Hepatocyte (in vitro differentiated cells): ENCODE measurements around the gene SPATC1L. TPM values are rescaled to one million over a fixed set of nuclear protein-coding genes. Genes with fewer than 3 reads are reported as not detected.

ENCODE experiments used
- DNase-seq: peaks from one replicate; pipeline ENCODE4 v3.0.0-alpha.2; 2016; ENCODE audit warnings: low spot score
- H2AFZ ChIP-seq: fragments of 200-600 bp; sonication (generic); 2 replicates; pipeline ENCODE4 v1.6.0; 2016; ENCODE audit warnings: antibody characterized with exemption, mild to moderate bottlenecking
- H3K27ac ChIP-seq: fragments of 200-600 bp; sonication (generic); 2 replicates; pipeline ENCODE4 v1.5.1; 2016; ENCODE audit warnings: mild to moderate bottlenecking
- H3K27me3 ChIP-seq: fragments of 200-600 bp; sonication (generic); 2 replicates; pipeline ENCODE4 v1.6.1; 2016
- H3K36me3 ChIP-seq: fragments of 200-600 bp; sonication (generic); replicated peaks from 2 replicates; pipeline ENCODE4 v1.5.1; 2016; ENCODE audit warnings: low read depth; ENCODE audit not compliant: insufficient read depth
- H3K4me1 ChIP-seq: fragments of 200-600 bp; sonication (generic); 2 replicates; pipeline ENCODE4 v1.5.1; 2016; ENCODE audit warnings: mild to moderate bottlenecking, moderate library complexity; ENCODE audit not compliant: insufficient read depth
- H3K4me2 ChIP-seq: fragments of 200-600 bp; sonication (generic); 2 replicates; pipeline ENCODE4 v1.6.0; 2016
- H3K4me3 ChIP-seq: fragments of 200-600 bp; sonication (generic); 2 replicates; pipeline ENCODE4 v1.5.1; 2016; ENCODE audit warnings: mild to moderate bottlenecking
- H3K79me2 ChIP-seq: fragments of 200-600 bp; sonication (generic); 2 replicates; pipeline ENCODE4 v1.6.0; 2017; ENCODE audit warnings: mild to moderate bottlenecking
- H3K9me2 ChIP-seq: fragments of 200-600 bp; sonication (generic); replicated peaks from 2 replicates; pipeline ENCODE4 v1.6.0; 2017; ENCODE audit warnings: mild to moderate bottlenecking; ENCODE audit not compliant: insufficient read depth
- H3K9me3 ChIP-seq: fragments of 200-600 bp; sonication (generic); 2 replicates; pipeline ENCODE4 v1.5.1; 2016; ENCODE audit warnings: low read depth, mild to moderate bottlenecking
- H4K20me1 ChIP-seq: fragments of 200-600 bp; sonication (generic); 2 replicates; pipeline ENCODE4 v1.6.0; 2016; ENCODE audit warnings: mild to moderate bottlenecking; ENCODE audit not compliant: insufficient read depth, poor library complexity, severe bottlenecking
- EZH2 ChIP-seq: fragments of 200-600 bp; sonication (generic); IDR thresholded peaks from 2 replicates; pipeline ENCODE4 v1.6.1; 2016; ENCODE audit warnings: antibody characterized with exemption, mild to moderate bottlenecking, borderline replicate concordance
- EZH2phosphoT487 ChIP-seq: fragments of 200-600 bp; sonication (generic); IDR thresholded peaks from one replicate; pipeline ENCODE4 v1.6.1; 2018; ENCODE audit warnings: antibody characterized with exemption, mild to moderate bottlenecking, low read depth, moderate library complexity; ENCODE audit not compliant: unreplicated experiment, severe bottlenecking
- WGBS: methylation state at CpG from one replicate; pipeline ENCODE4 v1.1.6; 2016; ENCODE audit warnings: low lambda C conversion rate; ENCODE audit errors: missing lambda C conversion rate; 5-methylcytosine and 5-hydroxymethylcytosine counted together
- polyA plus RNA-seq: library from polyadenylated mRNA; unstranded; fragments of >200 nt; fragmentation: Nextera tagmentation; extraction: Ambion mirVana; gene quantifications from 2 replicates; pipeline ENCODE4 v1.2.1, GENCODE V29; 2016
- total RNA-seq: library from RNA; depleted of rRNA; stranded (reverse); fragments of >200 nt; gene quantifications from 2 replicates; pipeline ENCODE4 v1.2.3, GENCODE V29; 2014
- TF ChIP-seq, protein P1 (sequence below): fragments of 200-600 bp; sonication (generic); IDR thresholded peaks from 2 replicates; pipeline ENCODE4 v1.5.1; 2016; ENCODE audit warnings: antibody characterized with exemption, mild to moderate bottlenecking; ENCODE audit not compliant: poor library complexity

Gene SPATC1L
- total and polyA plus RNA-seq, 2 experiments from 2014 or later = 10.1 to 24.2 TPM

DNA sequence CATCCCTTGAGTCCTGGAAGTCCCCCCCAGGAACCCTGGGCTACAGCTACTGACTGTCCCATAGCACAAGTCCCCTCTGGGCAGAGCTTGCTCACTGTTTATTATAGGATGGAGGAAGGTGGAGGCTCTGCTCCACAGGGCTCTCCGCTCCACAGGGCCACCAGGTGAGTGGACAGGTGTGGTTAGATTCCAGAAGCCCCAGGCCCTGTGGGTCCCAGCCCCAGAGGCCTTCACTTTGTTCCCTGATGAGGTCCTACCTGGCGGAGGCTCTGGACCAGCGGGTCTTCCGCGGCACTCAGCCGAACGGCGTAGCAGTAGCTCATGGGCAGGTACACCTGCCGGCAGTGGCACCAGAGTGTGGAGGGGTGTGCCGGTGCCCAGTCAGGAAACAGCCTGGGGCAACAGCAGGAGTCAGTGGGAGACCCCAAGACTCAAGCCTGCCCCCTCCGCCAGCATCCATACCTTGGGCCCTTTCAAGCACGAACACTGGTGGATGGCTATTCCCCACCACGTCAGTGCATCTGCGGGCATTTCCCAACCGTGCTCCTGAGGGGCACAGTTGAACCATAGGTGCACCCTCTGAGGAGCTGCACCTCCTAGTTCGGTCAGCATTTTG is 32.0 kb upstream of the SPATC1L start:
- H3K4me2 ChIP-seq = no peak overlapping the region
- H3K36me3 ChIP-seq = no peaks in the 10 kb centered on the region
- no peaks in the 10 kb centered on the region for H3K9me2 ChIP-seq
- peaks cover 20% of the 10 kb centered on the region for H4K20me1 ChIP-seq
- H3K27ac ChIP-seq = no peak overlapping the region
- no peak for DNase-seq
- H2AFZ ChIP-seq = no peak overlapping the region
- peaks cover 6% of the 10 kb centered on the region for H3K4me1 ChIP-seq
- H3K27me3 ChIP-seq = no peaks in the 10 kb centered on the region
- no peak overlapping the region for H3K4me3 ChIP-seq
- 97% methylated on average over 16 of the region's 16 CpGs for WGBS
- TF ChIP-seq EZH2phosphoT487 (no peak), EZH2 (no peak)
- TF ChIP-seq, protein P1, sequence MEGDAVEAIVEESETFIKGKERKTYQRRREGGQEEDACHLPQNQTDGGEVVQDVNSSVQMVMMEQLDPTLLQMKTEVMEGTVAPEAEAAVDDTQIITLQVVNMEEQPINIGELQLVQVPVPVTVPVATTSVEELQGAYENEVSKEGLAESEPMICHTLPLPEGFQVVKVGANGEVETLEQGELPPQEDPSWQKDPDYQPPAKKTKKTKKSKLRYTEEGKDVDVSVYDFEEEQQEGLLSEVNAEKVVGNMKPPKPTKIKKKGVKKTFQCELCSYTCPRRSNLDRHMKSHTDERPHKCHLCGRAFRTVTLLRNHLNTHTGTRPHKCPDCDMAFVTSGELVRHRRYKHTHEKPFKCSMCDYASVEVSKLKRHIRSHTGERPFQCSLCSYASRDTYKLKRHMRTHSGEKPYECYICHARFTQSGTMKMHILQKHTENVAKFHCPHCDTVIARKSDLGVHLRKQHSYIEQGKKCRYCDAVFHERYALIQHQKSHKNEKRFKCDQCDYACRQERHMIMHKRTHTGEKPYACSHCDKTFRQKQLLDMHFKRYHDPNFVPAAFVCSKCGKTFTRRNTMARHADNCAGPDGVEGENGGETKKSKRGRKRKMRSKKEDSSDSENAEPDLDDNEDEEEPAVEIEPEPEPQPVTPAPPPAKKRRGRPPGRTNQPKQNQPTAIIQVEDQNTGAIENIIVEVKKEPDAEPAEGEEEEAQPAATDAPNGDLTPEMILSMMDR = no peak
- H3K9me3 ChIP-seq = no peaks in the 10 kb centered on the region
- peaks cover 19% of the 10 kb centered on the region for H3K79me2 ChIP-seq

DNA sequence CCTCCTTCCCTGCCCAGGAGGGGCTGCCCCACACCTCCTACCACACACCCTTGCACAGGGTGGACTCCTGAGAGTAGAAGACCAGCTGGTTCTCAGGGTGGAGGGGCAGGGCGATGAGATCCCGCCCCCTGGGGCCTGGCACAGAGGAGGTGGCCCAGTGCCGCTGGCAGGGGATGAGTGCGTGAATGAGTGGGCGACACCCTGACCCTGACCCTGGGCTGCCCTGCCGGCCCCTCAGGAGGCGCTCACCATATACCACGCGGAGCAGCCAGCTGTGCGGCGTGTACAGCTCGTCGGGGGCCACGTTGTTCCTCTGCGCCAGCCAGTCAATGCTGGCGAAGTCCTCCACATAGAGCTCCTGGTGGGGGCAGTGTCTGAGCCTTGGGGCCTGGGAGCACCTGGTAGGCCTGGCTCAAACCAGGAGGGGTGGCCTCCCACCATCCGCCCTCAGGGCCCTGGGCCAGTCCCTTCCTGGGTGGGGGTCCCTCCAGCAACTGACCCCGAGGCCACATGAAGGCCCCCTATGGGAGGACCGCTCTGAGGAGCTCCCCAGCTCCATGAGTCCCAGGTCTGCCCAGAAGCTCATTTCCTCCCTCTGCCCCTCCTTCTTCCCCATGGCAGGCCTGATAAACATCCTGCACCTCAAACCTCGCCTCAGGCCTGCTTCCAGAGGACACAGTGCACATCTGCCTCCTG is 31.3 kb upstream of the SPATC1L start:
- 96% methylated on average over 19 of the region's 20 CpGs for WGBS
- Histone ChIP-seq H3K27ac (no peak overlapping the region), H3K4me3 (no peak overlapping the region), H3K9me2 (no peaks in the 10 kb centered on the region), H4K20me1 (peaks cover 19% of the 10 kb centered on the region), H2AFZ (no peak overlapping the region), H3K9me3 (no peaks in the 10 kb centered on the region), H3K27me3 (no peaks in the 10 kb centered on the region), H3K4me2 (no peak overlapping the region), H3K79me2 (peaks cover 19% of the 10 kb centered on the region), H3K4me1 (peaks cover 6% of the 10 kb centered on the region), H3K36me3 (no peaks in the 10 kb centered on the region)
- TF ChIP-seq EZH2phosphoT487 (no peak), EZH2 (no peak)
- no peak for DNase-seq

DNA sequence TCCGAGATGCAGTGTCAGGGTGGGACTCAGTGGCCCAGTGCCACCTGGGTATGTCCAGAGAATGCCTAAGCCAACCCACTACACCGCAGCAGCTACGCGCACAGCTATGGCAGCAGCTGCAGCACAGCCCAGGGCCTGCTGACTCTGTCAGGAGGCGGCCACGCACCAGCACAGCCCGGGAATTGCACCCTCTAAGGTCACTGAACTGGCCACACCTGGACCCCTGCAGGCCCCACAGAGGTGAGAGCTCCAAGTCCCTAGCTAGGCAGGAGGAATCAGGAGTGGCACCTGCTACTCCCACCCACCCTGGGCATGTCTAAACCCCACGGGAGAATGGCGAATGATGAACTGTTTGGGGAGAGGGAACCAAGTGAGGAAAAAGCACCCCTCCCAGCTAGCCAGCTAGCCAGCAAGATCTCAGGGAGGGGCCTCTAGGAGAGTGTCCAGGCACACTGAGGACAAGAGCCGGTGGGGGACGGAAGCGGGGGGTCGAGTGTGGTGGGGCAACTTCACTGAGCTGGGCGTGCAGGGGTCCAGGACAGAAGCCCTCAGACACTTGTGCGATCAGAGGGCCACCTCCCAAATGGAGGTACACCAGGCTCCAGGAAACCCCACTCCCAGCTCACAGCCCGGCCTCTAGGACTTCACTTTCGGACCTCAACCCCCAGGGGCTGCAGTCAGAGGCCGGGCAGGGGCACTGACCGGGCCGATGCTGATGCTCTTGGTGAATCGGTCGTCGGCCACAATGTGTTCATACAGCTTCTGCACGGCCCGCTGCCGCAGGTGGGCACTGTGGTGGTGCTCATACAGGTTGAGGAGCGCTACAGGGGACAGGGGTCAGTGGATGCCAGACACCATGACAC is 30.4 kb upstream of the SPATC1L start:
- peaks cover 6% of the 10 kb centered on the region for H3K4me1 ChIP-seq
- H3K36me3 ChIP-seq = no peaks in the 10 kb centered on the region
- H3K4me3 ChIP-seq = no peak overlapping the region
- H4K20me1 ChIP-seq = peaks cover 10% of the 10 kb centered on the region
- TF ChIP-seq EZH2phosphoT487 (no peak), EZH2 (no peak)
- TF ChIP-seq, protein P1 = no peak
- no peak overlapping the region for H3K4me2 ChIP-seq
- no peaks in the 10 kb centered on the region for H3K27me3 ChIP-seq
- DNase-seq = no peak
- H3K9me2 ChIP-seq = no peaks in the 10 kb centered on the region
- H3K79me2 ChIP-seq = peaks cover 10% of the 10 kb centered on the region
- no peak overlapping the region for H2AFZ ChIP-seq
- WGBS = 93% methylated on average over 25 of the region's 27 CpGs
- H3K27ac ChIP-seq = no peak overlapping the region
- H3K9me3 ChIP-seq = no peaks in the 10 kb centered on the region
